ENCODE measurements around the gene DPF3.

DNA sequence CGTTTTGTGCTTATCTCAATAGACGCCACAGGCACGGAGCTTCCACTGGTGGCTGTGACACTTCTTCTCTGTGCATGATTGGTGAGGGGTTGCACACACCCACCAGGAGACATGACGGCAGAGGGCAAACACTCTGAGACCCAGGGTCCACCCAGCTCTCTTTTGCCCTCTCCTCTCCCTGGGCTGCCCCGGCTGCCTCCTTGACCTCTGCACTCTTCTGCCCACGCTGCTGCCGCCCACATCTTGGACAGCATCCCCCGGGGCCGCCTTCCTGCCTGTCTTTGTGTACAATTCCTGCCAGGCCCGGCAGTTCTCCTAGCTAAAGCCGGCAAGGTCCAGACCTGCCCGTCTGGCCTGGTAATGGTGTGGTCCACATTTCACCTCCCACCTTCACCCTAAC is 44.7 kb downstream of the DPF3 start:
- TF ChIP-seq, protein P1, sequence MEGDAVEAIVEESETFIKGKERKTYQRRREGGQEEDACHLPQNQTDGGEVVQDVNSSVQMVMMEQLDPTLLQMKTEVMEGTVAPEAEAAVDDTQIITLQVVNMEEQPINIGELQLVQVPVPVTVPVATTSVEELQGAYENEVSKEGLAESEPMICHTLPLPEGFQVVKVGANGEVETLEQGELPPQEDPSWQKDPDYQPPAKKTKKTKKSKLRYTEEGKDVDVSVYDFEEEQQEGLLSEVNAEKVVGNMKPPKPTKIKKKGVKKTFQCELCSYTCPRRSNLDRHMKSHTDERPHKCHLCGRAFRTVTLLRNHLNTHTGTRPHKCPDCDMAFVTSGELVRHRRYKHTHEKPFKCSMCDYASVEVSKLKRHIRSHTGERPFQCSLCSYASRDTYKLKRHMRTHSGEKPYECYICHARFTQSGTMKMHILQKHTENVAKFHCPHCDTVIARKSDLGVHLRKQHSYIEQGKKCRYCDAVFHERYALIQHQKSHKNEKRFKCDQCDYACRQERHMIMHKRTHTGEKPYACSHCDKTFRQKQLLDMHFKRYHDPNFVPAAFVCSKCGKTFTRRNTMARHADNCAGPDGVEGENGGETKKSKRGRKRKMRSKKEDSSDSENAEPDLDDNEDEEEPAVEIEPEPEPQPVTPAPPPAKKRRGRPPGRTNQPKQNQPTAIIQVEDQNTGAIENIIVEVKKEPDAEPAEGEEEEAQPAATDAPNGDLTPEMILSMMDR (IDR thresholded peaks at IDR 0.05) = no peak
- TF ChIP-seq POLR2A (IDR thresholded peaks at IDR 0.05) (no peak), POLR2AphosphoS5 (IDR thresholded peaks at IDR 0.05) (no peak)
